H1 (cell line): ENCODE data around the gene TEKT3. TPM values are rescaled to one million over a fixed set of nuclear protein-coding genes. Genes with fewer than 3 reads are reported as not detected.

Source experiments
- CTCF ChIA-PET: fragments of 300-600 bp; sonication (Branson Sonifier 250); formaldehyde crosslinking; loops from one replicate; lab custom pipeline; 2021; ENCODE audit not compliant: partially characterized antibody; lab: Charles Lee
- POLR2A ChIA-PET: fragments of 300-600 bp; sonication (Branson Sonifier 250); formaldehyde crosslinking; loops from one replicate; lab custom pipeline; 2021; ENCODE audit warnings: inconsistent platforms; ENCODE audit not compliant: partially characterized antibody; lab: Charles Lee
- DNase-seq, 2 experiments: peaks; one replicate each; pipeline versions ENCODE4 v3.0.0 to v3.0.0-alpha.2; 2010 to 2022; ENCODE audit warnings: low spot score in 2 of 2, low read depth in 1 of 2, mixed read lengths in 1 of 2
- FAIRE-seq: peaks from 2 replicates; lab custom pipeline; 2011; peaks lifted over from hg19 to GRCh38; lab: Jason Lieb, UNC
- H2AFZ ChIP-seq: 2 replicates; pipeline ENCODE4 v1.8.1; 2012; ENCODE audit warnings: low read length, inconsistent platforms
- H2AK5ac ChIP-seq: 2 replicates; pipeline ENCODE4 v1.6.1; 2013; ENCODE audit warnings: low read depth, low read length
- H2BK120ac ChIP-seq: replicated peaks from 2 replicates; pipeline ENCODE3; 2013; ENCODE audit warnings: low read depth, low read length, inconsistent platforms
- H2BK12ac ChIP-seq: 2 replicates; pipeline ENCODE4 v1.6.1; 2013; ENCODE audit warnings: low read depth, low read length
- H2BK15ac ChIP-seq: 2 replicates; pipeline ENCODE4 v1.6.1; 2013; ENCODE audit warnings: low read length
- H2BK20ac ChIP-seq: 2 replicates; pipeline ENCODE4 v1.6.1; 2013; ENCODE audit warnings: low read length
- H2BK5ac ChIP-seq: 2 replicates; pipeline ENCODE4 v1.6.1; 2013; ENCODE audit warnings: low read depth, low read length
- H3K14ac ChIP-seq: 2 replicates; pipeline ENCODE4 v1.6.1; 2013; ENCODE audit warnings: inconsistent platforms; ENCODE audit not compliant: insufficient read length
- H3K18ac ChIP-seq: 2 replicates; pipeline ENCODE4 v1.6.1; 2013; ENCODE audit warnings: low read length; ENCODE audit errors: extremely low read depth
- H3K23ac ChIP-seq: 2 replicates; pipeline ENCODE4 v1.6.1; 2013; ENCODE audit warnings: inconsistent platforms; ENCODE audit not compliant: insufficient read length
- H3K23me2 ChIP-seq: 2 replicates; pipeline ENCODE4 v1.6.1; 2013; ENCODE audit warnings: low read depth, low read length
- H3K27ac ChIP-seq: 2 replicates; pipeline ENCODE4 v1.6.1; 2011; ENCODE audit warnings: low read depth, low read length, inconsistent platforms
- H3K27me3 ChIP-seq, 4 experiments: replicated peaks in 1 of 4; 1 replicate in 1 of 4; 2 replicates in 3 of 4; pipeline versions ENCODE4 v1.6.1 to v1.8.1; 2011 to 2013; ENCODE audit warnings: low read length in 3 of 4, mild to moderate bottlenecking in 3 of 4, inconsistent platforms in 2 of 4, mixed read lengths in 2 of 4, moderate library complexity in 1 of 4; ENCODE audit not compliant: control insufficient read depth in 3 of 4, insufficient read depth in 3 of 4; ENCODE audit errors: extremely low read depth in 1 of 4
- H3K36me3 ChIP-seq, 4 experiments: 2 replicates each; pipeline versions ENCODE4 v1.6.1 to v1.8.1; 2011 to 2013; ENCODE audit warnings: mild to moderate bottlenecking in 4 of 4, low read length in 3 of 4, moderate library complexity in 2 of 4, control low read depth in 1 of 4, inconsistent platforms in 1 of 4; ENCODE audit not compliant: insufficient read depth in 4 of 4, control insufficient read depth in 2 of 4
- H3K4ac ChIP-seq: replicated peaks from 2 replicates; pipeline ENCODE3; 2013; ENCODE audit warnings: low read length, low read depth, mixed read lengths, inconsistent platforms; ENCODE audit not compliant: insufficient read length
- H3K4me1 ChIP-seq, 4 experiments: replicated peaks in 1 of 4; 1 replicate in 1 of 4; 2 replicates in 3 of 4; pipeline versions ENCODE4 v1.6.1 to v1.8.1; 2011 to 2013; ENCODE audit warnings: low read length in 3 of 4, inconsistent platforms in 2 of 4, mixed read lengths in 1 of 4; ENCODE audit not compliant: insufficient read depth in 4 of 4, control insufficient read depth in 3 of 4
- H3K4me2 ChIP-seq, 2 experiments: 2 replicates each; pipeline versions ENCODE4 v1.6.1 to v1.8.1; 2011 to 2013; ENCODE audit warnings: low read depth in 2 of 2, low read length in 2 of 2, control low read depth in 1 of 2, inconsistent platforms in 1 of 2, mild to moderate bottlenecking in 1 of 2; ENCODE audit not compliant: insufficient read depth in 1 of 2
- H3K4me3 ChIP-seq, 4 experiments: fragments of 200-600, 300-600 bp in 1 of 4; sonication (generic), shearing (Covaris generic), sonication (Bioruptor Twin) in 1 of 4; 2 replicates each; pipeline versions ENCODE4 v1.5.1 to v1.8.1; 2011 to 2016; ENCODE audit warnings: low read length in 4 of 4, low read depth in 3 of 4, control low read depth in 2 of 4, inconsistent platforms in 2 of 4, mild to moderate bottlenecking in 2 of 4, mixed read lengths in 1 of 4, moderate library complexity in 1 of 4; ENCODE audit not compliant: insufficient read depth in 2 of 4; ENCODE audit errors: extremely low read depth in 1 of 4
- H3K56ac ChIP-seq: replicated peaks from 2 replicates; pipeline ENCODE3; 2013; ENCODE audit warnings: low read depth, mild to moderate bottlenecking, mixed read lengths, low read length, inconsistent platforms; ENCODE audit not compliant: insufficient read length
- H3K79me1 ChIP-seq: 2 replicates; pipeline ENCODE4 v1.6.1; 2013; ENCODE audit warnings: low read depth, low read length, control low read depth
- H3K79me2 ChIP-seq, 2 experiments: 2 replicates each; pipeline versions ENCODE4 v1.6.1 to v1.8.1; 2012 to 2013; ENCODE audit warnings: low read length in 2 of 2, mild to moderate bottlenecking in 2 of 2, inconsistent platforms in 1 of 2; ENCODE audit not compliant: insufficient read depth in 2 of 2, control insufficient read depth in 1 of 2
- H3K9ac ChIP-seq, 4 experiments: replicated peaks in 1 of 4; 1 replicate in 1 of 4; 2 replicates in 3 of 4; pipeline versions ENCODE4 v1.6.1 to v1.8.1; 2011 to 2013; ENCODE audit warnings: low read depth in 3 of 4, low read length in 3 of 4, control low read depth in 2 of 4, mild to moderate bottlenecking in 2 of 4, moderate library complexity in 2 of 4, inconsistent platforms in 1 of 4; ENCODE audit errors: extremely low read depth in 1 of 4
- H3K9me3 ChIP-seq, 2 experiments: 2 replicates each; pipeline versions ENCODE4 v1.6.1 to v1.8.1; 2012 to 2013; ENCODE audit warnings: mild to moderate bottlenecking in 2 of 2, moderate library complexity in 2 of 2, control low read depth in 1 of 2, inconsistent platforms in 1 of 2, low read depth in 1 of 2, low read length in 1 of 2, mixed read lengths in 1 of 2; ENCODE audit not compliant: insufficient read depth in 2 of 2
- H4K20me1 ChIP-seq, 2 experiments: replicated peaks in 1 of 2; 2 replicates each; pipeline versions ENCODE3 to v1.8.1; 2011 to 2013; ENCODE audit warnings: inconsistent platforms in 2 of 2, low read length in 2 of 2, mild to moderate bottlenecking in 1 of 2; ENCODE audit not compliant: insufficient read depth in 2 of 2, control insufficient read depth in 1 of 2
- H4K5ac ChIP-seq: 2 replicates; pipeline ENCODE4 v1.6.1; 2013; ENCODE audit warnings: low read length, low read depth, mixed read lengths, inconsistent platforms; ENCODE audit not compliant: insufficient read length
- H4K8ac ChIP-seq: 2 replicates; pipeline ENCODE4 v1.8.0; 2013; ENCODE audit warnings: mild to moderate bottlenecking, moderate library complexity, low read length, inconsistent platforms; ENCODE audit not compliant: insufficient read depth; ENCODE audit errors: extremely low read depth
- H4K91ac ChIP-seq: replicated peaks from 2 replicates; pipeline ENCODE3; 2013; ENCODE audit warnings: low read length, mixed read lengths, inconsistent platforms; ENCODE audit not compliant: insufficient read length
- SIRT6 ChIP-seq: IDR thresholded peaks from one replicate; pipeline ENCODE4 v1.7.1; 2012; ENCODE audit warnings: low read length, inconsistent platforms
- WGBS, 2 experiments: shearing (Covaris generic) in 1 of 2; methylation state at CpG; one replicate each; pipeline versions ENCODE4 v1.1.6 to v1.1.7; 2013 to 2015; ENCODE audit warnings: low lambda C conversion rate in 2 of 2, mixed read lengths in 2 of 2, inconsistent platforms in 1 of 2, low coverage in 1 of 2, missing lambda C conversion rate in 1 of 2; ENCODE audit not compliant: insufficient replicate concordance in 2 of 2, insufficient coverage in 1 of 2, insufficient read length in 1 of 2; ENCODE audit errors: extremely low coverage in 1 of 2, missing lambda C conversion rate in 1 of 2; 5-methylcytosine and 5-hydroxymethylcytosine counted together
- polyA plus RNA-seq, 7 experiments: library from polyadenylated mRNA; depleted of rRNA in 3 of 7; stranded (reverse) in 5 of 7; unstranded in 2 of 7; fragments of >200 nt in 5 of 7; fragments of 200-250 nt in 2 of 7; gene quantifications; 1 replicate in 5 of 7; 2 replicates in 1 of 7; 4 replicates in 1 of 7; pipeline versions ENCODE4 v1.2.1 to v1.2.3, GENCODE V29; 2011 to 2013; ENCODE audit warnings: missing spikeins in 2 of 7, mixed read lengths in 2 of 7
- total RNA-seq: library from RNA; stranded (reverse); fragmentation: NEBNext Ultra II Directional; extraction: Animal tissue kit (Norgen Biotek cat#: 25700); gene quantifications from 2 replicates; pipeline ENCODE4 v1.2.1, GENCODE V29; 2021
- TF ChIP-seq, protein P1 (sequence below): IDR thresholded peaks from 2 replicates; pipeline ENCODE4 v1.6.1; 2012; ENCODE audit warnings: inconsistent platforms
- TF ChIP-seq, protein P2 (sequence below): IDR thresholded peaks from 2 replicates; pipeline ENCODE4 v1.6.1; 2012; ENCODE audit warnings: low read length, inconsistent platforms

TEKT3 gene
- total and polyA plus RNA-seq, 2 of the 8 experiments (the other 6 are each of a cell fraction or from before 2014, with no cell fraction given): 2.2 to 2.9 TPM

DNA sequence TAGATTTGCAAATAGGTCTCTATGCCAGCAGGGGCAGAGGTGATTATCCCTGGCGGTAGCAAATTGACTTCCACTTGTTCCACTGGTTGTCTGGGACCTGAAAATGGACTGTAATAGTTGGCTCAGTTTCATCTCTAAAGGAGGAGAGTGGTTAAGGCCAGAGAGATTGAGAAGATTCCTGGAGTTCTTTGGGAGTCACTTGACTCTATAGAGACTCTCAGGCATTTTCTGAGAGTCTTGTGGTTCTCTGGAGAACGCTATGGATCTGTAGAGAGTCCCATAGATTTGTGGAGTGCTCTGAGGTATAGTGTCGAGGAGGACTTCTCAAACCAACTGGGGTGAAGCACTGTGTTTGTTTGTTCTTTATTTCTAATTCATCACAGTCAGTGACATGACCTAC, 67.4 kb downstream of the TEKT3 start:
- Histone ChIP-seq H3K9ac (no peak overlapping the region), H2BK12ac (no peak overlapping the region), H4K20me1 (no peaks in the 10 kb centered on the region), H4K5ac (no peak overlapping the region), H3K27me3 (no peaks in the 10 kb centered on the region; a peak in 1 of 7 replicates), H3K36me3 (no peaks in the 10 kb centered on the region), H3K23me2 (no peaks in the 10 kb centered on the region), H3K4me3 (no peak overlapping the region), H2AK5ac (no peak overlapping the region), H3K23ac (no peak overlapping the region), H3K56ac (no peak overlapping the region), H4K8ac (no peak overlapping the region), H3K27ac (no peak overlapping the region), H3K4me1 (peaks cover 0 to 9% (median 5%) of the 10 kb centered on the region in 4 experiments; a peak in 4 of 7 replicates), H3K79me1 (no peaks in the 10 kb centered on the region), H3K79me2 (no peaks in the 10 kb centered on the region), H3K4ac (no peak overlapping the region), H3K18ac (no peak overlapping the region), H2AFZ (no peak overlapping the region), H2BK5ac (no peak overlapping the region), H3K9me3 (0 out of 4 replicates have a peak, but pooled peaks cover 0 to 4% of the 10 kb centered on the region in 2 experiments), H2BK15ac (no peak overlapping the region), H4K91ac (no peak overlapping the region), H2BK120ac (no peak overlapping the region), H3K4me2 (no peak overlapping the region), H2BK20ac (no peak overlapping the region), H3K14ac (no peak overlapping the region)
- FAIRE-seq: no peak
- ChIA-PET POLR2A (no interaction called here), CTCF (no interaction called here)
- TF ChIP-seq, protein P1, sequence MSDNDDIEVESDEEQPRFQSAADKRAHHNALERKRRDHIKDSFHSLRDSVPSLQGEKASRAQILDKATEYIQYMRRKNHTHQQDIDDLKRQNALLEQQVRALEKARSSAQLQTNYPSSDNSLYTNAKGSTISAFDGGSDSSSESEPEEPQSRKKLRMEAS: no peak
- no peak for TF ChIP-seq SIRT6
- TF ChIP-seq, protein P2, sequence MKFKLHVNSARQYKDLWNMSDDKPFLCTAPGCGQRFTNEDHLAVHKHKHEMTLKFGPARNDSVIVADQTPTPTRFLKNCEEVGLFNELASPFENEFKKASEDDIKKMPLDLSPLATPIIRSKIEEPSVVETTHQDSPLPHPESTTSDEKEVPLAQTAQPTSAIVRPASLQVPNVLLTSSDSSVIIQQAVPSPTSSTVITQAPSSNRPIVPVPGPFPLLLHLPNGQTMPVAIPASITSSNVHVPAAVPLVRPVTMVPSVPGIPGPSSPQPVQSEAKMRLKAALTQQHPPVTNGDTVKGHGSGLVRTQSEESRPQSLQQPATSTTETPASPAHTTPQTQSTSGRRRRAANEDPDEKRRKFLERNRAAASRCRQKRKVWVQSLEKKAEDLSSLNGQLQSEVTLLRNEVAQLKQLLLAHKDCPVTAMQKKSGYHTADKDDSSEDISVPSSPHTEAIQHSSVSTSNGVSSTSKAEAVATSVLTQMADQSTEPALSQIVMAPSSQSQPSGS: no peak
- DNase-seq: no peak
- 75% methylated on average over 3 of the region's 3 CpGs; no CpG with 5 or more reads in 1 of the 2 experiments for WGBS, 2 experiments
